Thyroid gland (tissue), 4 donors: Measurements from ENCODE around the gene PHF13.

Source experiments
- POLR2A ChIP-seq, 2 donors: fragments of 450-650 bp; IDR thresholded peaks; one replicate each; pipeline ENCODE4 v1.6.1; 2017; ENCODE audit warnings: antibody characterized with exemption in 2 of 2, mild to moderate bottlenecking in 2 of 2, moderate library complexity in 1 of 2
- TF ChIP-seq, protein P1 (sequence below), 6 experiments: fragments of 200-600 bp in 3 of 6; fragments of 450-650 bp in 3 of 6; sonication (generic) in 3 of 6; IDR thresholded peaks; one replicate each; pipeline ENCODE4 v1.5.1; 2016 to 2019; ENCODE audit warnings: antibody characterized with exemption in 6 of 6, mild to moderate bottlenecking in 2 of 6, inconsistent platforms in 1 of 6, moderate library complexity in 1 of 6

GRCh38 chr1:6623269-6623965 lies 9.9 kb downstream of the PHF13 start:
- TF ChIP-seq, protein P1, sequence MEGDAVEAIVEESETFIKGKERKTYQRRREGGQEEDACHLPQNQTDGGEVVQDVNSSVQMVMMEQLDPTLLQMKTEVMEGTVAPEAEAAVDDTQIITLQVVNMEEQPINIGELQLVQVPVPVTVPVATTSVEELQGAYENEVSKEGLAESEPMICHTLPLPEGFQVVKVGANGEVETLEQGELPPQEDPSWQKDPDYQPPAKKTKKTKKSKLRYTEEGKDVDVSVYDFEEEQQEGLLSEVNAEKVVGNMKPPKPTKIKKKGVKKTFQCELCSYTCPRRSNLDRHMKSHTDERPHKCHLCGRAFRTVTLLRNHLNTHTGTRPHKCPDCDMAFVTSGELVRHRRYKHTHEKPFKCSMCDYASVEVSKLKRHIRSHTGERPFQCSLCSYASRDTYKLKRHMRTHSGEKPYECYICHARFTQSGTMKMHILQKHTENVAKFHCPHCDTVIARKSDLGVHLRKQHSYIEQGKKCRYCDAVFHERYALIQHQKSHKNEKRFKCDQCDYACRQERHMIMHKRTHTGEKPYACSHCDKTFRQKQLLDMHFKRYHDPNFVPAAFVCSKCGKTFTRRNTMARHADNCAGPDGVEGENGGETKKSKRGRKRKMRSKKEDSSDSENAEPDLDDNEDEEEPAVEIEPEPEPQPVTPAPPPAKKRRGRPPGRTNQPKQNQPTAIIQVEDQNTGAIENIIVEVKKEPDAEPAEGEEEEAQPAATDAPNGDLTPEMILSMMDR (IDR thresholded peaks at IDR 0.05): no peak
- TF ChIP-seq POLR2A (IDR thresholded peaks at IDR 0.05): no peak
